H9 (cell line): ENCODE measurements around the gene MEG3. TPM values are rescaled to one million over a fixed set of nuclear protein-coding genes. Genes with fewer than 3 reads are reported as not detected.

Source experiments
- DNase-seq: peaks from one replicate; pipeline ENCODE4 v3.0.0-alpha.2; 2017
- H2AFZ ChIP-seq: one replicate; pipeline ENCODE4 v1.6.1; 2013; ENCODE audit warnings: mild to moderate bottlenecking, low read length, control low read depth, moderate library complexity
- H2AK5ac ChIP-seq: 2 replicates; pipeline ENCODE4 v1.6.1; 2013; ENCODE audit warnings: low read length, control low read depth, mixed read lengths; ENCODE audit not compliant: insufficient read length
- H2BK120ac ChIP-seq: one replicate; pipeline ENCODE4 v1.6.1; 2013; ENCODE audit warnings: low read depth, mild to moderate bottlenecking, low read length, control low read depth, inconsistent platforms; ENCODE audit not compliant: poor library complexity, severe bottlenecking
- H2BK12ac ChIP-seq: 2 replicates; pipeline ENCODE4 v1.6.1; 2013; ENCODE audit warnings: low read length, control low read depth, mixed read lengths, low read depth; ENCODE audit not compliant: insufficient read length
- H2BK15ac ChIP-seq: 2 replicates; pipeline ENCODE4 v1.6.1; 2013; ENCODE audit warnings: low read depth, low read length, control low read depth
- H2BK20ac ChIP-seq: one replicate; pipeline ENCODE4 v1.6.1; 2013; ENCODE audit warnings: low read depth, mild to moderate bottlenecking, low read length, control low read depth, inconsistent platforms; ENCODE audit not compliant: poor library complexity, severe bottlenecking
- H2BK5ac ChIP-seq: 2 replicates; pipeline ENCODE4 v1.6.1; 2013; ENCODE audit warnings: low read length, control low read depth, mixed read lengths; ENCODE audit not compliant: insufficient read length
- H3K14ac ChIP-seq: 2 replicates; pipeline ENCODE4 v1.6.1; 2013; ENCODE audit warnings: low read length, control low read depth; ENCODE audit not compliant: insufficient read depth
- H3K18ac ChIP-seq: 2 replicates; pipeline ENCODE4 v1.6.1; 2013; ENCODE audit warnings: low read depth, mild to moderate bottlenecking, mixed read lengths, low read length, control low read depth; ENCODE audit not compliant: insufficient read length
- H3K23ac ChIP-seq: 2 replicates; pipeline ENCODE4 v1.6.1; 2013; ENCODE audit warnings: low read length, control low read depth, mixed read lengths, low read depth; ENCODE audit not compliant: insufficient read length
- H3K23me2 ChIP-seq: 2 replicates; pipeline ENCODE4 v1.6.1; 2013; ENCODE audit warnings: low read depth, mild to moderate bottlenecking, mixed read lengths, low read length, control low read depth; ENCODE audit not compliant: insufficient read length, poor library complexity, severe bottlenecking
- H3K27ac ChIP-seq: 2 replicates; pipeline ENCODE4 v1.5.1; 2013; ENCODE audit warnings: low read length, control low read depth, mixed read lengths, low read depth; ENCODE audit not compliant: insufficient read length
- H3K27me3 ChIP-seq: 2 replicates; pipeline ENCODE4 v1.6.1; 2013; ENCODE audit warnings: low read length, control low read depth, inconsistent platforms; ENCODE audit not compliant: insufficient read depth
- H3K4ac ChIP-seq: 2 replicates; pipeline ENCODE4 v1.6.1; 2013; ENCODE audit warnings: low read depth, mild to moderate bottlenecking, control low read depth, inconsistent platforms, low read length, moderate library complexity
- H3K4me1 ChIP-seq: 2 replicates; pipeline ENCODE4 v1.6.1; 2013; ENCODE audit warnings: low read length, control low read depth, inconsistent platforms; ENCODE audit not compliant: insufficient read depth
- H3K4me2 ChIP-seq: 2 replicates; pipeline ENCODE4 v1.6.1; 2013; ENCODE audit warnings: low read length, control low read depth, mixed read lengths; ENCODE audit not compliant: insufficient read length, insufficient read depth
- H3K56ac ChIP-seq: 2 replicates; pipeline ENCODE4 v1.6.1; 2013; ENCODE audit warnings: low read depth, mild to moderate bottlenecking, mixed read lengths, low read length, control low read depth; ENCODE audit not compliant: insufficient read length
- H3K79me1 ChIP-seq: 2 replicates; pipeline ENCODE4 v1.6.1; 2013; ENCODE audit warnings: low read depth, mild to moderate bottlenecking, moderate library complexity, low read length, control low read depth, inconsistent platforms; ENCODE audit not compliant: insufficient read depth, poor library complexity, severe bottlenecking
- H3K79me2 ChIP-seq: 2 replicates; pipeline ENCODE4 v1.6.1; 2013; ENCODE audit warnings: low read length, control low read depth, inconsistent platforms; ENCODE audit not compliant: insufficient read depth
- H3K9ac ChIP-seq: 2 replicates; pipeline ENCODE4 v1.6.1; 2013; ENCODE audit warnings: low read length, control low read depth, mixed read lengths; ENCODE audit not compliant: insufficient read length; ENCODE audit errors: extremely low read depth
- H3K9me3 ChIP-seq: one replicate; pipeline ENCODE4 v1.6.1; 2013; ENCODE audit warnings: low read depth, low read length, inconsistent platforms; ENCODE audit not compliant: control insufficient read depth
- H3T11ph ChIP-seq: one replicate; pipeline ENCODE4 v1.6.1; 2013; ENCODE audit warnings: mild to moderate bottlenecking, low read length, control low read depth, inconsistent platforms
- H4K20me1 ChIP-seq: one replicate; pipeline ENCODE4 v1.6.1; 2013; ENCODE audit not compliant: control insufficient read depth, insufficient read length, insufficient read depth
- H4K5ac ChIP-seq: 2 replicates; pipeline ENCODE4 v1.6.1; 2013; ENCODE audit warnings: low read depth, mild to moderate bottlenecking, mixed read lengths, low read length, control low read depth; ENCODE audit not compliant: insufficient read length
- H4K8ac ChIP-seq: replicated peaks from 2 replicates; pipeline ENCODE4 v1.6.1; 2013; ENCODE audit warnings: low read length, control low read depth, mixed read lengths, low read depth; ENCODE audit not compliant: insufficient read length
- H4K91ac ChIP-seq: 2 replicates; pipeline ENCODE4 v1.6.1; 2013; ENCODE audit warnings: low read depth, mild to moderate bottlenecking, moderate library complexity, mixed read lengths, low read length, control low read depth; ENCODE audit not compliant: insufficient read length
- H3K27ac Mint-ChIP-seq, 3 experiments: 2 replicates in 2 of 3; 3 replicates in 1 of 3; pipeline ENCODE4 v1.8.0; 2020 to 2021; ENCODE audit warnings: mixed read lengths in 3 of 3, mild to moderate bottlenecking in 1 of 3, moderate library complexity in 1 of 3
- H3K27me3 Mint-ChIP-seq: 2 replicates; pipeline ENCODE4 v1.8.0; 2021; ENCODE audit warnings: low read depth, mild to moderate bottlenecking, moderate library complexity, mixed read lengths
- H3K36me3 Mint-ChIP-seq, 3 experiments: 2 replicates in 2 of 3; 3 replicates in 1 of 3; pipeline ENCODE4 v1.8.0; 2020 to 2021; ENCODE audit warnings: low read depth in 3 of 3, mixed read lengths in 3 of 3; ENCODE audit not compliant: insufficient read depth in 1 of 3
- H3K4me1 Mint-ChIP-seq, 2 experiments: 2 replicates each; pipeline ENCODE4 v1.8.0; 2020; ENCODE audit warnings: mixed read lengths in 2 of 2
- H3K4me3 Mint-ChIP-seq, 2 experiments: 2 replicates in 1 of 2; 3 replicates in 1 of 2; pipeline ENCODE4 v1.8.0; 2020 to 2021; ENCODE audit warnings: mild to moderate bottlenecking in 2 of 2, mixed read lengths in 2 of 2, moderate library complexity in 1 of 2
- H3K9me3 Mint-ChIP-seq, 2 experiments: 2 replicates in 1 of 2; 3 replicates in 1 of 2; pipeline ENCODE4 v1.8.0; 2020; ENCODE audit warnings: mild to moderate bottlenecking in 2 of 2, mixed read lengths in 2 of 2, moderate library complexity in 1 of 2
- CTCF ChIP-seq: fragments of 200-600 bp; sonication (generic); conservative IDR thresholded peaks from 3 replicates; pipeline ENCODE4 v1.8.0; 2021; ENCODE audit warnings: antibody characterized with exemption, mild to moderate bottlenecking
- WGBS: extraction: QIAGEN DNeasy Blood & Tissue Kit; methylation state at CpG from one replicate; pipeline ENCODE4 v1.1.7; 2013; ENCODE audit warnings: missing lambda C conversion rate, low lambda C conversion rate, mixed read lengths; ENCODE audit not compliant: insufficient read length; ENCODE audit errors: extremely low coverage; 5-methylcytosine and 5-hydroxymethylcytosine counted together
- total RNA-seq: library from RNA; stranded (reverse); gene quantifications from 2 replicates; pipeline ENCODE4 v1.2.1, GENCODE V29; 2021

The MEG3 gene
- total RNA-seq, 1 experiment from 2014 or later = 0.52 TPM

DNA sequence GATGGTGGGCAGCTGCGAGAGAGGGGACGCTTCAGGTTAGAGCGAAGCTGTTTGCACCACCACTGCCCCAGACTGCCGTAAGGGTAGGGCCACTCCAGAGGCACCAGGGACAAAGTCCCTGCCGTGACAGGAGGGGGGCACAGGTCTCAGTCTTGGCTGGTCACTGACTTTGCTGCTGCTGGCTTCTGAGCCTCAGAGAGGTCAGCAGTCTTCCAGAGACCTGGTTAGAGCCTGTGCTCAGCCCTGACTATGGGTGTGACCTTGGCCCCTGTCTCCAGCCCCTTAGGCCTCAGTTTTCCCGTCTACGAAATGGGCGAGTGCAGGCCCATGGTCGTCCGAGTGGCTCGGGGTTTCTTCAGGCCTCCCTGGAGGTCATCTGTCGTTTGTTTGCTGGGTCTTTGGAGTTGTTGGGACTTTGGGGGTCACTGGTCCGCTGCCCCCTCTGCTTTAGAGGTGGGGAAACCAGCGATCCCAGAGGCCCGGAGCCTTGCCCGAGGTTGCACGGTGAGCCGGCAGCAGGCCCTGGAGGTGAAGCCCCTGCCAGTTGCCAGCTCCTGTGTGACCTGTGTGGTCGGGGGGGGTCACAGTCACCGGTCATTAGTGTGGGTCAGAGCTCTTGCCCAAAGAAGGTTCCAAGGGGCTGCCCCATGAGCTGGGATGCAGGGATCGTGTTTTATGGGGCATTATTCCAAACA is 15.3 kb downstream of the MEG3 start:
- H3K36me3 Mint-ChIP-seq = no peaks in the 10 kb centered on the region
- H3K4me3 Mint-ChIP-seq = no peak overlapping the region
- peak overlapping the region in 2 of 3 experiments; percentile 97 to 99; a peak in 4 of 7 replicates for H3K27ac Mint-ChIP-seq
- H3K9me3 ChIP-seq = no peaks in the 10 kb centered on the region
- no peak overlapping the region for H4K8ac ChIP-seq
- H3K4ac ChIP-seq = no peak overlapping the region; the same call in 1 of the 2 replicates
- H3K23ac ChIP-seq = no peak overlapping the region
- peaks cover 2% of the 10 kb centered on the region; the same call in 1 of the 2 replicates for H3K27me3 Mint-ChIP-seq
- TF ChIP-seq CTCF = no peak
- no peaks in the 10 kb centered on the region for H3K79me2 ChIP-seq
- no peak for DNase-seq
- H3K4me1 ChIP-seq = peaks cover 6% of the 10 kb centered on the region; the same call in 1 of the 2 replicates
- no CpG with 5 or more reads among the region's 21 CpGs for WGBS
- no peaks in the 10 kb centered on the region for H3K23me2 ChIP-seq
- H3K9ac ChIP-seq = no peak overlapping the region
- H2BK5ac ChIP-seq = no peak overlapping the region
- H3K27ac ChIP-seq = no peak overlapping the region
- peak overlapping the region; percentile 71 for H3T11ph ChIP-seq
- peak overlapping the region; percentile 84 for H3K14ac ChIP-seq
- no peaks in the 10 kb centered on the region for H3K79me1 ChIP-seq
- no peaks in the 10 kb centered on the region for H4K20me1 ChIP-seq
- H2BK20ac ChIP-seq = no peak overlapping the region
- H2AFZ ChIP-seq = no peak overlapping the region
- no peak overlapping the region for H2BK15ac ChIP-seq
- no peak overlapping the region for H4K5ac ChIP-seq
- H3K27me3 ChIP-seq = no peaks in the 10 kb centered on the region
- no peak overlapping the region for H3K56ac ChIP-seq
- H3K9me3 Mint-ChIP-seq = no peaks in the 10 kb centered on the region
- no peak overlapping the region for H2BK12ac ChIP-seq
- no peak overlapping the region for H4K91ac ChIP-seq
- peak overlapping the region; percentile 82 for H3K18ac ChIP-seq
- peaks cover 46 to 62% of the 10 kb centered on the region in 2 experiments for H3K4me1 Mint-ChIP-seq
- H2BK120ac ChIP-seq = peak overlapping the region; percentile 3
- no peak overlapping the region for H2AK5ac ChIP-seq
- H3K4me2 ChIP-seq = no peak overlapping the region
